Activated CD4-positive, alpha-beta T cell treated with anti-CD3 and anti-CD28 coated beads for 36 hours (primary cell): Measurements from ENCODE around the gene INPP5J. TPM values are rescaled to one million over a fixed set of nuclear protein-coding genes. Genes with fewer than 3 reads are reported as not detected.

ENCODE experiments used
- ATAC-seq: fragments of 200-7000 bp; cut with Tn5 transposase; one replicate; pipeline ENCODE4 v1.10.0; 2021; ENCODE audit warnings: mild to moderate bottlenecking, moderate library complexity
- CTCF ChIA-PET: fragments of 350-600 bp; sonication (Branson Sonifier 250); formaldehyde crosslinking; loops from one replicate; lab custom pipeline; 2021; ENCODE audit warnings: antibody characterized with exemption; lab: Charles Lee
- POLR2A ChIA-PET: fragments of 350-600 bp; sonication (Branson Sonifier 250); formaldehyde crosslinking; loops from one replicate; lab custom pipeline; 2021; ENCODE audit warnings: antibody characterized with exemption, inconsistent platforms; lab: Charles Lee
- DNase-seq: peaks from one replicate; pipeline ENCODE4 v3.0.0-alpha.2; 2020
- H3K27ac Mint-ChIP-seq: one replicate; pipeline ENCODE4 v1.8.0; 2021; ENCODE audit warnings: mixed read lengths
- H3K27me3 Mint-ChIP-seq: one replicate; pipeline ENCODE4 v1.8.0; 2021; ENCODE audit warnings: mixed read lengths
- H3K36me3 Mint-ChIP-seq: one replicate; pipeline ENCODE4 v1.8.0; 2021; ENCODE audit warnings: low read depth, mixed read lengths
- H3K4me1 Mint-ChIP-seq: one replicate; pipeline ENCODE4 v1.8.0; 2021; ENCODE audit warnings: mixed read lengths
- H3K4me3 Mint-ChIP-seq: one replicate; pipeline ENCODE4 v1.8.0; 2021; ENCODE audit warnings: mild to moderate bottlenecking, moderate library complexity, mixed read lengths
- H3K9me3 Mint-ChIP-seq: one replicate; pipeline ENCODE4 v1.8.0; 2021; ENCODE audit warnings: low read depth, mixed read lengths
- intact Hi-C, 2 experiments: fragments of 100-400 bp; cut with DNase I in 1 of 2; cut with micrococcal nuclease in 1 of 2; formaldehyde crosslinking; loops; one replicate each; pipeline versions ENCODE4 v1.14.2 to v1.15.1; 2022 to 2024; cut with DNase I, micrococcal nuclease
- total RNA-seq, 2 experiments: library from RNA; stranded (reverse); gene quantifications; one replicate each; pipeline ENCODE4 v1.2.3, GENCODE V29; 2021

INPP5J gene
- total RNA-seq, 2 experiments from 2014 or later, result 0.11 to 0.23 TPM

- ChIA-PET POLR2A (no interaction called here), CTCF (no interaction called here)
- H3K4me1 Mint-ChIP-seq, result no peaks in the 10 kb centered on the region
- no peak overlapping the region for H3K4me3 Mint-ChIP-seq
- H3K36me3 Mint-ChIP-seq, result no peaks in the 10 kb centered on the region
- DNase-seq (no peak), ATAC-seq (no peak)
- H3K27ac Mint-ChIP-seq, result no peak overlapping the region
- intact Hi-C loops, result no loop called here
- H3K27me3 Mint-ChIP-seq, result no peaks in the 10 kb centered on the region
- no peaks in the 10 kb centered on the region for H3K9me3 Mint-ChIP-seq
Observed at GRCh38 chr22:31127181-31127772, 4.5 kb downstream of the INPP5J start.

GRCh38 chr22:31128156-31128555 is 5.4 kb downstream of the INPP5J start:
- Mint-ChIP-seq H3K4me3 (no peak overlapping the region), H3K27me3 (no peaks in the 10 kb centered on the region), H3K9me3 (no peaks in the 10 kb centered on the region), H3K36me3 (no peaks in the 10 kb centered on the region), H3K27ac (no peak overlapping the region), H3K4me1 (no peaks in the 10 kb centered on the region)
- ChIA-PET POLR2A (no interaction called here), CTCF (no interaction called here)
- no peak for ATAC-seq
- no peak for DNase-seq
- intact Hi-C loops, result no loop called here

DNA sequence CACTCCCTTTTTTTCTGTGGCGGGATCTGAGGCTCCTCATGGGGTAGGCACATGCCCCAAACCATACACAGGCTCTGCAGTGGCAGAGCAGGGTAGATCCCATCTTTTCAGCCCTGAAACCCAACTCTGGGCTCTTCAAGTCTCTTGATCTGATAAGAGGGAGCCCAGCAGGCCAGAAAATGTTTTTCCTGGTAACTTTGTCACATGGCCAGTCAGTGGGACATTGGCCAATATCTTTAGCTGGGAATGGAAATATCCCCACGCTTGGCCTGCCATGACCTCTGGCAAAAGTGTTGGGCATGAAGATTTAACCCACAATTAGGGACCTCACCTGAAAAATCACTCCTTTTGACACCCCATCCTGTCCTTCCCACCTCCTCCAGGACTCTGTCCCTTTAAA is 8.1 kb downstream of the INPP5J start:
- Mint-ChIP-seq H3K27me3 (no peaks in the 10 kb centered on the region), H3K36me3 (no peaks in the 10 kb centered on the region), H3K9me3 (no peaks in the 10 kb centered on the region), H3K4me1 (no peaks in the 10 kb centered on the region), H3K27ac (no peak overlapping the region), H3K4me3 (no peak overlapping the region)
- POLR2A ChIA-PET, result interaction anchor here (0.6 kb wide), 1 partner anchor 66 kb away, joined by 8 read pairs; no protein-coding TSS in a partner anchor
- ATAC-seq (no peak), DNase-seq (no peak)
- CTCF ChIA-PET, result no interaction called here
- intact Hi-C loops, result no loop called here

- CTCF ChIA-PET, result interaction anchor here (0.5 kb wide), 1 partner anchor 121 kb away, joined by 3 read pairs; no protein-coding TSS in a partner anchor
- DNase-seq, result no peak
- POLR2A ChIA-PET, result no interaction called here
- Mint-ChIP-seq H3K4me3 (no peak overlapping the region), H3K36me3 (no peaks in the 10 kb centered on the region), H3K9me3 (no peaks in the 10 kb centered on the region), H3K27me3 (no peaks in the 10 kb centered on the region), H3K4me1 (no peaks in the 10 kb centered on the region), H3K27ac (no peak overlapping the region)
- intact Hi-C loops, result no loop called here
- ATAC-seq, result no peak
Observed at GRCh38 chr22:31133911-31134310, 11.1 kb downstream of the INPP5J start.

DNA sequence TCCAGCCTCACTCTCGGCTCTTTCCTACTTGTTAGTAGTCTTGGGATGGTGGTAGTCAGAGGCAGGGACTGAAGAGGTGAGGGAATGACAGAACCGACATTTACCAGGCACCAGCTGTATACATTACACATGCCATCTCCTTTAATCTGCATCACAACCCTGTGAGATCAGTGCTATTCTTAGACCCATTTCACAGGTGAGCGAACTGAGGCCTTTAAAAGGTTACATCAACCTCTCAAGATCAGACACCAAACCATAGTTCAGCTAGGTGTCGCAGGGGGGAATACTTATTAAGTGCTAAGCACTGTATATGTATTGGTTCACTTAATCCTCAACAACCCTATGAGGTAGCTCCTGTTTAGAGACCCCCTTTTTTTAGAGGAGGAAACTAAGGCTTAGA is 11.9 kb downstream of the INPP5J start:
- DNase-seq, result no peak
- POLR2A ChIA-PET, result no interaction called here
- intact Hi-C loops, result no loop called here
- no peak overlapping the region for H3K4me3 Mint-ChIP-seq
- H3K27ac Mint-ChIP-seq, result no peak overlapping the region
- H3K36me3 Mint-ChIP-seq, result no peaks in the 10 kb centered on the region
- H3K27me3 Mint-ChIP-seq, result no peaks in the 10 kb centered on the region
- CTCF ChIA-PET, result interaction anchor here (0.6 kb wide), 2 partner anchors 159 to 185 kb away, joined by 3 read pairs; no protein-coding TSS in a partner anchor
- no peaks in the 10 kb centered on the region for H3K4me1 Mint-ChIP-seq
- H3K9me3 Mint-ChIP-seq, result no peaks in the 10 kb centered on the region
- no peak for ATAC-seq

GRCh38 chr22:31135706-31136105 is 12.9 kb downstream of the INPP5J start:
- no peaks in the 10 kb centered on the region for H3K27me3 Mint-ChIP-seq
- no peak overlapping the region for H3K27ac Mint-ChIP-seq
- ChIA-PET POLR2A (no interaction called here), CTCF (interaction anchor here (0.7 kb wide), 1 partner anchor 49 kb away, joined by 3 read pairs; no protein-coding TSS in a partner anchor)
- no peaks in the 10 kb centered on the region for H3K36me3 Mint-ChIP-seq
- intact Hi-C loops, result no loop called here
- DNase-seq (no peak), ATAC-seq (no peak)
- H3K4me1 Mint-ChIP-seq, result no peaks in the 10 kb centered on the region
- H3K9me3 Mint-ChIP-seq, result no peaks in the 10 kb centered on the region
- no peak overlapping the region for H3K4me3 Mint-ChIP-seq

DNA sequence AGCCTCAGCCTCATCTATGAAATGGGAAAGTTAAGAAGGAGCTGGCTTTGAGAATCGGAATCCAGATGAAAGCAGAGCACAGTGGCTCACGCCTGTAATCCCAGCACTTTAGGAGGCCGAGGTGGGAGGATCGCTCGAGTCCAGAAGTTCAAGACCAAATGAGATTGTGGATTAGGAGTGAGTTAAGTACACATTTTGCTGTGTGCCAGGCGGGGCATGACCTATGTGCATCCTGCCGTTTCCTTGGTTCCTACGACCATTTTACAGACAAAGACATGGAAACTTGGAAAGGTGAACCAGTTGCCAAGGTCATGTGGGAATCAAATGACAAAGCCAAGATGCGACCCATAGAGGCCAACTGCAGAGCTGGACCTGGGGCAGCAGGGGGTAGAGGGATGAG is 13.4 kb downstream of the INPP5J start:
- CTCF ChIA-PET, result no interaction called here

GRCh38 chr22:31136711-31137110 is 13.9 kb downstream of the INPP5J start:
- Mint-ChIP-seq H3K4me1 (no peaks in the 10 kb centered on the region), H3K27me3 (no peaks in the 10 kb centered on the region), H3K4me3 (no peak overlapping the region), H3K27ac (no peak overlapping the region), H3K36me3 (no peaks in the 10 kb centered on the region), H3K9me3 (no peaks in the 10 kb centered on the region)
- DNase-seq (no peak), ATAC-seq (no peak)
- CTCF ChIA-PET, result no interaction called here
- intact Hi-C loops, result no loop called here
- POLR2A ChIA-PET, result no interaction called here

More for the DNA sequence above, 13.4 kb downstream of the INPP5J start:
- ATAC-seq, result no peak
- no peak overlapping the region for H3K4me3 Mint-ChIP-seq
- H3K27ac Mint-ChIP-seq, result no peak overlapping the region
- H3K9me3 Mint-ChIP-seq, result no peaks in the 10 kb centered on the region
- H3K27me3 Mint-ChIP-seq, result no peaks in the 10 kb centered on the region
- intact Hi-C loops, result no loop called here
- DNase-seq, result no peak
- no peaks in the 10 kb centered on the region for H3K36me3 Mint-ChIP-seq
- no peaks in the 10 kb centered on the region for H3K4me1 Mint-ChIP-seq
- POLR2A ChIA-PET, result no interaction called here

- ChIA-PET POLR2A (no interaction called here), CTCF (no interaction called here)
- no peaks in the 10 kb centered on the region for H3K27me3 Mint-ChIP-seq
- no peak for DNase-seq
- intact Hi-C loops, result no loop called here
- no peaks in the 10 kb centered on the region for H3K4me1 Mint-ChIP-seq
- ATAC-seq, result no peak
- H3K27ac Mint-ChIP-seq, result no peak overlapping the region
- H3K4me3 Mint-ChIP-seq, result no peak overlapping the region
- H3K9me3 Mint-ChIP-seq, result no peaks in the 10 kb centered on the region
- no peaks in the 10 kb centered on the region for H3K36me3 Mint-ChIP-seq
Observed at GRCh38 chr22:31137721-31138120, 15.0 kb downstream of the INPP5J start.

- H3K4me1 Mint-ChIP-seq, result no peaks in the 10 kb centered on the region
- no peaks in the 10 kb centered on the region for H3K36me3 Mint-ChIP-seq
- ChIA-PET CTCF (no interaction called here), POLR2A (no interaction called here)
- no peak overlapping the region for H3K4me3 Mint-ChIP-seq
- ATAC-seq (no peak), DNase-seq (no peak)
- no peak overlapping the region for H3K27ac Mint-ChIP-seq
- no peaks in the 10 kb centered on the region for H3K9me3 Mint-ChIP-seq
- no peaks in the 10 kb centered on the region for H3K27me3 Mint-ChIP-seq
- intact Hi-C loops, result no loop called here
Observed at GRCh38 chr22:31138126-31138525, 15.4 kb downstream of the INPP5J start.

GRCh38 chr22:31139066-31139465 is 16.3 kb downstream of the INPP5J start:
- ATAC-seq (no peak), DNase-seq (no peak)
- intact Hi-C loops, result no loop called here
- H3K4me1 Mint-ChIP-seq, result peaks cover 3% of the 10 kb centered on the region
- POLR2A ChIA-PET, result no interaction called here
- no peaks in the 10 kb centered on the region for H3K36me3 Mint-ChIP-seq
- no peak overlapping the region for H3K27ac Mint-ChIP-seq
- H3K27me3 Mint-ChIP-seq, result no peaks in the 10 kb centered on the region
- CTCF ChIA-PET, result no interaction called here
- H3K4me3 Mint-ChIP-seq, result no peak overlapping the region
- H3K9me3 Mint-ChIP-seq, result no peaks in the 10 kb centered on the region

- ChIA-PET CTCF (interaction anchor here (0.6 kb wide), 1 partner anchor 49 kb away, joined by 3 read pairs; no protein-coding TSS in a partner anchor), POLR2A (no interaction called here)
- Mint-ChIP-seq H3K36me3 (no peaks in the 10 kb centered on the region), H3K4me3 (no peak within 1 kb of the TSS), H3K9me3 (peaks cover 5% of the 10 kb centered on the region), H3K4me1 (peaks cover 8% of the 10 kb centered on the region), H3K27ac (no peak within 1 kb of the TSS), H3K27me3 (no peaks in the 10 kb centered on the region)
- no peak for DNase-seq
- intact Hi-C loops, result no loop called here
- ATAC-seq, result no peak
Observed at GRCh38 chr22:31139866-31140716, 17.3 kb downstream of the INPP5J start, which contains the start of gene PLA2G3. TSS of gene PLA2G3 (minus strand) at chr22:31140508. CDS start at chr22:31140354, 154 bp downstream.
